ENCODE results near the gene P2RX1. TPM values are rescaled to one million over a fixed set of nuclear protein-coding genes. Genes with fewer than 3 reads are reported as not detected.

Gene P2RX1
- total RNA-seq: not detected in 2 replicates

DNA sequence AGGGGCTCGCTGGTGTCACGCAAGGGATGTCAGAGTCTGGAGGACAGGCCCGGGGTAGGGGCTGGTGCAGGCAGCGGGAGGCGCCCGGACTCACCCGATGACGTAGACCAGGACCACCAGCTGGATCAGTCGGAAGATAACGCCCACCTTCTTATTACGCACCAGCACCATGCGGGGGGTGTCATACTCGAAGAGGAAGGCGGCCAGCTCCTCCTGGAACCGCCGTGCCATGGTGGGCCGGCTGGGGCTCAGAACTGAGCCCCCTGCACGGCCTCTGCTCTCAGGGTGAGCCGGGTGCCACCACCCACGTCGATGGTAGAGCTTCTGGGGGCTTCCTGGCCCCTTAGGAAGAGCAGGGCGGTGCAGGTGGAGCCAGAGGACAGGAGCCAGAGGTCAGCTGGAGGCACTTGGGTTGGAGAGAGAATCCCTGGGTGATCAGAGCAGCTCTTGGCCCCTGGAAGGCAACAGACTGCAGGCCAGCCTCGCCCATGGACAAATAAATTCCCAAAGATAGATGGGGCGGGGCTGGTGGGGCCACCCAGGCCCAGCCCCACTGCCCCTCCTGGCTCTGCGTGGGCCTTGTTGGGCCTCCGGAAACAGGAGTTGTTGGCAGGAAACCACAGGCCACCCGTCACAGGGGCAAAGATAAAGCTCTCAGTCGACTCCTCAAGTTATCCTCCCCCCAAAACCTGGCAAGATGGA lies at the start of gene P2RX1:
P2RX1 (minus strand) TSS at position 471 of the 702 bp plus-strand sequence; CDS start at position 231, 240 bp downstream.

DNA sequence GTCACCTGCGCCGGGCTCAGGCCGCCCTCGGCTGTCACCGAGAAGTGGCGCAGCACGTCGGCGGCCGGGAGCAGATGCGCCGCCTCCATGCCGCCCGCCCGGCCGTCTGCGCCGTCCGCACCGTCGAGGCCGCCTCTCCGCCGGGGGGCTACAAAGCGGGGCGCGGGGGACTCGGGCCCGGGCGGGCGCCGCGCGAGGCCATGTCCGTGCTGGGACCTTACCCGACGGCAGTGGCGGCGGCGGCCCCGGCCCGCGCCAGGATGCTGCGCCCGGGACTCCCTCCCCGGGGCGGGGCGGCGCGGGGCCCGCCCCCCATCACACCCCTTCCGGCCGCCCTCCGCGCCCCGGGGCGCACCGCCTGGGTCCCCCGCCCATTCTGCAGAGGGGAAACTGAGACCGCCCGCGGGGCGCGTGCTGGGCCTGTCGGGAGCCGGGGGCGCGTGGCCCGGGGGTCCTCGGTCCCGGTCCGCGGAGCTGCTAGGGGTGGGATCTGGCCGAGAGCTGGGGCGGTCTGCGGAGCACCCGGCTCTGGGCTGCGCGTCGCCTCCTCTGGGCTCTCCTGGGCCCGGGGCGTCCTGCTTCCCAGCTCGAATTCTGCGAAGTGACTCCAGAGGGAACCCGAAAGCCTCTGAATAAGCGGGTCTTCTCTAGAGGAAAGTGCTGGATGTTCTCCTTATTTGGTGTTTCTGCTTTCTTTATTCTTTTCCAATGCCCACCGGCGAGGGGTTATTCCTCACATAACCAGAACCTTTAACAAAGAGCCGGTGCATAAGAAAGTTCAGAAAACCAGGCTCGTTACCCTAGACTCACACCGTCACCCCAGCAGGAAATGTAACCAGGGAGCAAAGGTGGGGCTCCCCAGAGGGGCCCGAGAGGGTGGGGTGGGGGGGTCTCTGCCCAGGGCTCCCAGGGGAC lies 48.2 kb upstream of the P2RX1 start, which contains the start of gene ATP2A3:
ATP2A3 (minus strand) TSS at position 235 of the 915 bp plus-strand sequence; CDS start at position 89, 146 bp downstream.

DNA sequence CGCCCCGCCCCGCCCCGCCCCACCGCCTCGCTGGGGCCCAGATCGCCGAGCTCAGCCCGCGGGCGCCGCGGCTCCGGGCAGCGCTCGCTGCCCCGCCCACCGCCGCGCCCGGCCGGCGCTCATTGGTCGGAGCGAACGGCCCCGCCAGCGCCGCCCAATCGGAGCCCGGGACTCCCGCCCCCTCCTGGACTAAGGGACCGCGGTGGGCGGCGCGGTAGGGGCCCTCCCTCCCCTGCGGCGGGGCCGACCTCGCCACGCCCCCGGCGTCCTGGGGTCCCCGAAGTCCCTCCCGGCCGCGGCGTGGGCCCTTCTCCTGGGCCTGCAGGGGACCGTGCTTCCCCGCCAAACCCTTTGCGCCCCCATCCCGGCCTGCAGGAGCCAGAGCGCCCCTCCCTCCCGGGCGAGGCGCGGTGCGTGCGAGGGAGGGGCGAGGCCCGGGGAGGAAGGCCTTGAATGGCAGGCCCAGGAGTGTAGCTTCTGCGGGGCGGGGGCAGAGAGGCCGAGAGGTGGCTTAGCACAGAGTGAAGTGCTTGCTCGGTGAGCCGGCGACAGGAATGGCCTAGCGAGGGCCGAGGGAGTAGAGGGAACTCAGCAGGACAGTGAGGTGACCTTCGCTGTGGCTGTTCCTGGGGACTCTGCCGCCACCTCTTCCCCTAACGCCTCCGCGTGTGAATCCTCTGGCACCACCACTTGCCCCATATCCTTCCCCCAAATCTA lies 23.1 kb downstream of the P2RX1 start, which contains the start of gene CAMKK1:
CAMKK1 (minus strand) TSS at position 51 of the 717 bp plus-strand sequence. CDS start 7,366 bp downstream, outside the sequence.

Other genes starting within 250 kb of the P2RX1 start
- 169 and 191 TPM in 2 replicates for gene TAX1BP3, start 247.9 kb downstream of the P2RX1 start, total RNA-seq
- gene EMC6, start 247.7 kb downstream of the P2RX1 start, total RNA-seq: 4.7 and 8.5 TPM in 2 replicates
- gene P2RX5, start 220.3 kb downstream of the P2RX1 start, total RNA-seq: 0.20 and 1.2 TPM in 2 replicates
- 0.31 and 1.6 TPM in 2 replicates for gene HASPIN, start 192.6 kb downstream of the P2RX1 start, total RNA-seq
- gene ITGAE, start 115.3 kb downstream of the P2RX1 start, total RNA-seq: 5.7 and 13.4 TPM in 2 replicates
- gene NCBP3, start 70.2 kb downstream of the P2RX1 start, total RNA-seq: 12.6 and 15.4 TPM in 2 replicates
- gene CAMKK1, start 23.4 kb downstream of the P2RX1 start, total RNA-seq: 3.3 and 3.5 TPM in 2 replicates
- 0.06 TPM in 1 of 2 replicates, not detected in the other for gene ATP2A3, start 48.0 kb upstream of the P2RX1 start, total RNA-seq
- 22.0 and 24.5 TPM in 2 replicates for gene ZZEF1, start 226.6 kb upstream of the P2RX1 start, total RNA-seq
- 36.6 and 49.7 TPM in 2 replicates for gene CYB5D2, start 226.7 kb upstream of the P2RX1 start, total RNA-seq

Data from cardiac ventricle fibroblast (primary cell).